ENCODE results near the gene GRID1.

The GRID1 gene

DNA sequence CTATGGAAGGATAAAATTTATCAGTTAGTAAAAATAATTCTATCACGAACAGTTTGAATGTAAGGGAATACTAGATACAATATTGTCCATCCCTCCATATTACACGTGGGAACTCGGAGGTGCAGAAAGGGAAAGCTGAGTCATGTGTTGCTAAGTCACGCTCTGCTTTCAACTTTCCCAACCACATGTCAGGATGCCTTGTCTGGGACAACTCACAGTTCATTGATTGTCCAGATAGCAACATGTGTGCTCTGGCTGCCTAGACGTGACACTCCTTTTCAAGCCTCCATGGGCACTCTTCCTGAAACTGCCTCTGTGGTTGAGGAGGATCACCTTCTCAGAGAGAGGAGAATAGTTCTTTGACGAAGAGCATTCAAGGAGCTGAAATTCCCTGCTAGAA is 808.1 kb downstream of the GRID1 start:
- no peaks in the 10 kb centered on the region for H3K9me3 ChIP-seq (replicated peaks; ENCODE audit: insufficient read depth, low read length)
- H3K27ac ChIP-seq (ENCODE audit: low read length), result no peak overlapping the region
- no peaks in the 10 kb centered on the region for H3K27me3 ChIP-seq (replicated peaks; ENCODE audit: insufficient read depth, low read length)
- H3K36me3 ChIP-seq (replicated peaks; ENCODE audit: insufficient read depth, low read length), result no peaks in the 10 kb centered on the region
- H3K79me2 ChIP-seq (ENCODE audit: low read length), result no peaks in the 10 kb centered on the region
- H3K9ac ChIP-seq (ENCODE audit: low read length), result no peak overlapping the region
- DNase-seq, result no peak
- H3K4me1 ChIP-seq (ENCODE audit: low read length), result no peaks in the 10 kb centered on the region
- H3K4me2 ChIP-seq (ENCODE audit: low read depth, low read length), result no peak overlapping the region
- H3K9me2 ChIP-seq (replicated peaks; ENCODE audit: insufficient read depth, low read length), result no peaks in the 10 kb centered on the region
- no peaks in the 10 kb centered on the region for H3F3A ChIP-seq (ENCODE audit: insufficient read depth, low read length)
- TF ChIP-seq EZH2 (optimal IDR thresholded peaks at IDR 0.05; ENCODE audit: low read depth, low read length), result no peak
- TF ChIP-seq, protein P1, sequence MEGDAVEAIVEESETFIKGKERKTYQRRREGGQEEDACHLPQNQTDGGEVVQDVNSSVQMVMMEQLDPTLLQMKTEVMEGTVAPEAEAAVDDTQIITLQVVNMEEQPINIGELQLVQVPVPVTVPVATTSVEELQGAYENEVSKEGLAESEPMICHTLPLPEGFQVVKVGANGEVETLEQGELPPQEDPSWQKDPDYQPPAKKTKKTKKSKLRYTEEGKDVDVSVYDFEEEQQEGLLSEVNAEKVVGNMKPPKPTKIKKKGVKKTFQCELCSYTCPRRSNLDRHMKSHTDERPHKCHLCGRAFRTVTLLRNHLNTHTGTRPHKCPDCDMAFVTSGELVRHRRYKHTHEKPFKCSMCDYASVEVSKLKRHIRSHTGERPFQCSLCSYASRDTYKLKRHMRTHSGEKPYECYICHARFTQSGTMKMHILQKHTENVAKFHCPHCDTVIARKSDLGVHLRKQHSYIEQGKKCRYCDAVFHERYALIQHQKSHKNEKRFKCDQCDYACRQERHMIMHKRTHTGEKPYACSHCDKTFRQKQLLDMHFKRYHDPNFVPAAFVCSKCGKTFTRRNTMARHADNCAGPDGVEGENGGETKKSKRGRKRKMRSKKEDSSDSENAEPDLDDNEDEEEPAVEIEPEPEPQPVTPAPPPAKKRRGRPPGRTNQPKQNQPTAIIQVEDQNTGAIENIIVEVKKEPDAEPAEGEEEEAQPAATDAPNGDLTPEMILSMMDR (IDR thresholded peaks at IDR 0.05; ENCODE audit: low read length), result no peak
- TF ChIP-seq EZH2phosphoT487 (IDR thresholded peaks at IDR 0.05; ENCODE audit: low read length), result no peak
- no peak overlapping the region for H3K4me3 ChIP-seq (ENCODE audit: low read length)
- H2AFZ ChIP-seq (ENCODE audit: low read length), result no peak overlapping the region
- H4K20me1 ChIP-seq (ENCODE audit: insufficient read depth, low read length), result no peaks in the 10 kb centered on the region

- Histone ChIP-seq H3K4me2 (ENCODE audit: low read depth, low read length) (no peak overlapping the region), H3K27me3 (replicated peaks; ENCODE audit: insufficient read depth, low read length) (no peaks in the 10 kb centered on the region), H3K9ac (ENCODE audit: low read length) (no peak overlapping the region), H3K9me3 (replicated peaks; ENCODE audit: insufficient read depth, low read length) (no peaks in the 10 kb centered on the region), H3K27ac (ENCODE audit: low read length) (no peak overlapping the region), H3K4me1 (ENCODE audit: low read length) (no peaks in the 10 kb centered on the region), H3K9me2 (replicated peaks; ENCODE audit: insufficient read depth, low read length) (no peaks in the 10 kb centered on the region), H4K20me1 (ENCODE audit: insufficient read depth, low read length) (no peaks in the 10 kb centered on the region), H3K4me3 (ENCODE audit: low read length) (no peak overlapping the region), H3F3A (ENCODE audit: insufficient read depth, low read length) (no peaks in the 10 kb centered on the region), H3K36me3 (replicated peaks; ENCODE audit: insufficient read depth, low read length) (no peaks in the 10 kb centered on the region), H3K79me2 (ENCODE audit: low read length) (no peaks in the 10 kb centered on the region), H2AFZ (ENCODE audit: low read length) (no peak overlapping the region)
- no peak for DNase-seq
- TF ChIP-seq EZH2 (optimal IDR thresholded peaks at IDR 0.05; ENCODE audit: low read depth, low read length) (no peak), EZH2phosphoT487 (IDR thresholded peaks at IDR 0.05; ENCODE audit: low read length) (no peak)
- TF ChIP-seq, protein P1 (IDR thresholded peaks at IDR 0.05; ENCODE audit: low read length), result no peak
Measured at GRCh38 chr10:85557706-85558105, 808.9 kb downstream of the GRID1 start.

DNA sequence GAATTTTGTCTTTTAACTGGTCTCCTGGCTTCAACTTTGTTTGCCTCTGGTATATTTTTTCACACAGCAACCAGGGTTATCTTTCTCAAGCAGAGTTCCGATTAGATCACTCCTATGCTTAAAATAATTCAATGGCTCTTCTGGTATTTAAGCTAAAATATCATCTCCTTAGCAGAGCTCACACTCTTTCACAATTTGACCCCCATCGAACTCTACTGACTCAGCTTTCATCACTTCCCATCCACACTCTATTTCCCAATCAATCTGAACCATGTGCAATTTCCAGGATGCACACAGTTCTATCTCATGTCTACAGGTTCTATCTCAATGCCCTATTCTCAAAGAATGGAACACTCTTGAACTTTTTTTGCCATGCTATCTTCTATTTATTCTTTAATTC is 809.5 kb downstream of the GRID1 start:
- H3K27ac ChIP-seq (ENCODE audit: low read length), result no peak overlapping the region
- no peaks in the 10 kb centered on the region for H3K36me3 ChIP-seq (replicated peaks; ENCODE audit: insufficient read depth, low read length)
- H3K9me2 ChIP-seq (replicated peaks; ENCODE audit: insufficient read depth, low read length), result no peaks in the 10 kb centered on the region
- TF ChIP-seq, protein P1 (IDR thresholded peaks at IDR 0.05; ENCODE audit: low read length), result no peak
- no peak for TF ChIP-seq EZH2phosphoT487 (IDR thresholded peaks at IDR 0.05; ENCODE audit: low read length)
- TF ChIP-seq EZH2 (optimal IDR thresholded peaks at IDR 0.05; ENCODE audit: low read depth, low read length), result no peak
- H3K79me2 ChIP-seq (ENCODE audit: low read length), result no peaks in the 10 kb centered on the region
- no peak overlapping the region for H3K4me2 ChIP-seq (ENCODE audit: low read depth, low read length)
- no peak overlapping the region for H2AFZ ChIP-seq (ENCODE audit: low read length)
- no peak overlapping the region for H3K4me3 ChIP-seq (ENCODE audit: low read length)
- H3F3A ChIP-seq (ENCODE audit: insufficient read depth, low read length), result no peaks in the 10 kb centered on the region
- H4K20me1 ChIP-seq (ENCODE audit: insufficient read depth, low read length), result no peaks in the 10 kb centered on the region
- no peaks in the 10 kb centered on the region for H3K27me3 ChIP-seq (replicated peaks; ENCODE audit: insufficient read depth, low read length)
- H3K9ac ChIP-seq (ENCODE audit: low read length), result no peak overlapping the region
- H3K9me3 ChIP-seq (replicated peaks; ENCODE audit: insufficient read depth, low read length), result no peaks in the 10 kb centered on the region
- DNase-seq, result no peak
- H3K4me1 ChIP-seq (ENCODE audit: low read length), result no peaks in the 10 kb centered on the region
